GM12872 (cell line): Measurements from ENCODE around the gene EXOSC6.

Experiments used
- TF ChIP-seq, protein P1 (sequence below): IDR thresholded peaks from 3 replicates; pipeline ENCODE4 v1.5.1; 2011; ENCODE audit warnings: low read depth, mild to moderate bottlenecking, low read length, moderate library complexity; ENCODE audit not compliant: insufficient read depth

Gene EXOSC6

DNA sequence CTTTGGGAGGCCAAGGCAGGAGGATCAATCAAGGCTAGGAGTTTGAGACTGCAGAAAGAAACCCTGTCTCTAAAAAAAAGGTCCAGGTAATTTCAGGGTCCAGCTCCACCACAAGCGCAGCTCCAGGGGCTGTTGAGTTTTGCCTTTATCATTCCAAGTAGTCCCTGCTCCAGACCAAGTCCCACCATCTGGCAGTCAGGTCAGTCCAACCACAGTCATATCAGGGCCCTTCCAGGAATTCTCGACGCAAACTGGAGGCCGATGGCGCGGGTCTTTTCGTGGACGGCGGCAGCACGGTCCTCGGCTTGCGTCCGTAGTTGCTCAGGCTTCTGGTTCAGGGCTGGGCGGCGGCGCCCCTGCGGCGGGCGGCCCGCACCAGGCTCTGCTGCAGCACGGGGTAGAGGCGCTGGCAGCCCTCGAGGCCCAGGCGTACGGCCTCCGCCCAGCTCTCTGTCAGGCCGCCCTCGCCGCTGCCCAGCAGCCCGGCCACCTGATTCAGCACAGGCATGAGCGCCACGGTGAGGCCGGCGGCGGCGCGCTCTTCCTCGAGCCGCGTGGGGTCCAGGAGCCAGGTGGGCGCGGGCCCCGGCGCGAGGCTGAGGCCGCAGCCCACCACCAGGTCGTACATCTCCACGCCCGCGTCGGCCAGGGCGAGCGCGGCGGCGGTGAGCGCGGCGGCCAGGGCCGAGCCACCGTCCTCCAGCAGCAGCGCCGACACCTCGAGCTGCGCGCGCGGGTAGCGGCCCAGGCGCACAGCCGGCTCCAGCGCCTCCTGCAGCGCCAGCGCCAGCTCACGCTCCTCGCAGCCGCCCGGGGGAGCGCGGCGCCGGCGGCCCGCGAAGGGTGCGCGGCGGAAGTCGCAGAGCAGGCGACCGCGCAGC, 752 bp downstream of the EXOSC6 start:
- TF ChIP-seq, protein P1, sequence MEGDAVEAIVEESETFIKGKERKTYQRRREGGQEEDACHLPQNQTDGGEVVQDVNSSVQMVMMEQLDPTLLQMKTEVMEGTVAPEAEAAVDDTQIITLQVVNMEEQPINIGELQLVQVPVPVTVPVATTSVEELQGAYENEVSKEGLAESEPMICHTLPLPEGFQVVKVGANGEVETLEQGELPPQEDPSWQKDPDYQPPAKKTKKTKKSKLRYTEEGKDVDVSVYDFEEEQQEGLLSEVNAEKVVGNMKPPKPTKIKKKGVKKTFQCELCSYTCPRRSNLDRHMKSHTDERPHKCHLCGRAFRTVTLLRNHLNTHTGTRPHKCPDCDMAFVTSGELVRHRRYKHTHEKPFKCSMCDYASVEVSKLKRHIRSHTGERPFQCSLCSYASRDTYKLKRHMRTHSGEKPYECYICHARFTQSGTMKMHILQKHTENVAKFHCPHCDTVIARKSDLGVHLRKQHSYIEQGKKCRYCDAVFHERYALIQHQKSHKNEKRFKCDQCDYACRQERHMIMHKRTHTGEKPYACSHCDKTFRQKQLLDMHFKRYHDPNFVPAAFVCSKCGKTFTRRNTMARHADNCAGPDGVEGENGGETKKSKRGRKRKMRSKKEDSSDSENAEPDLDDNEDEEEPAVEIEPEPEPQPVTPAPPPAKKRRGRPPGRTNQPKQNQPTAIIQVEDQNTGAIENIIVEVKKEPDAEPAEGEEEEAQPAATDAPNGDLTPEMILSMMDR = no peak
